ENCODE data around the gene NUBPL. TPM values are rescaled to one million over a fixed set of nuclear protein-coding genes. Genes with fewer than 3 reads are reported as not detected.
"Not testable (repeated sequence)": the region's sequence is repeated elsewhere in the genome, so short reads cannot be mapped to it uniquely, and the experiment has no call there.

The NUBPL gene
- total RNA-seq, 1 donor from 2014 or later = 12.5 TPM

DNA sequence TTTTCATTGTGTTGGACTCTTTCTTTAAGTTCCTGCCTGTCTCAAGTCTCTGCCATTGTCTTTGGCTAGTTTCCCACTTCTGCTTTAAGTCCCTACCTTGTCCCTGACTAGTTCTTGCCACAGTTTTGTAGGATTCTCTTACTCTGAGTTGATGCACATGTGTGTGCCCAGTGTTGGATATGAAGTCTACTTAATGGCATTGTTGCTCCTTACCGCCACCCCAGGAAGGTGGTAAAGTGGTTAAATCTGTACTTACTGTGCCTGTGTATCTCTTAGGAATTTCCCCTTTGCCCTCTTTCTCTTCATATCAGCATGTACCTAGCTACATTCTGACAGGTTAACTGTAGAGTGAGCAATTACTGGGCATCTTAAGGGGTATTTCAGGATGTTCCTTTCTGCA, 227.1 kb downstream of the NUBPL start:
- no peaks in the 10 kb centered on the region for H3K4me1 Mint-ChIP-seq (ENCODE audit: low read depth, unreplicated experiment)
- H3K4me3 Mint-ChIP-seq (ENCODE audit: unreplicated experiment) = no peak overlapping the region
- DNase-seq = no peak
- H3K9me3 Mint-ChIP-seq (ENCODE audit: unreplicated experiment) = peaks cover 4% of the 10 kb centered on the region
- no peaks in the 10 kb centered on the region for H3K36me3 Mint-ChIP-seq (ENCODE audit: unreplicated experiment)
- TF ChIP-seq, protein P1, sequence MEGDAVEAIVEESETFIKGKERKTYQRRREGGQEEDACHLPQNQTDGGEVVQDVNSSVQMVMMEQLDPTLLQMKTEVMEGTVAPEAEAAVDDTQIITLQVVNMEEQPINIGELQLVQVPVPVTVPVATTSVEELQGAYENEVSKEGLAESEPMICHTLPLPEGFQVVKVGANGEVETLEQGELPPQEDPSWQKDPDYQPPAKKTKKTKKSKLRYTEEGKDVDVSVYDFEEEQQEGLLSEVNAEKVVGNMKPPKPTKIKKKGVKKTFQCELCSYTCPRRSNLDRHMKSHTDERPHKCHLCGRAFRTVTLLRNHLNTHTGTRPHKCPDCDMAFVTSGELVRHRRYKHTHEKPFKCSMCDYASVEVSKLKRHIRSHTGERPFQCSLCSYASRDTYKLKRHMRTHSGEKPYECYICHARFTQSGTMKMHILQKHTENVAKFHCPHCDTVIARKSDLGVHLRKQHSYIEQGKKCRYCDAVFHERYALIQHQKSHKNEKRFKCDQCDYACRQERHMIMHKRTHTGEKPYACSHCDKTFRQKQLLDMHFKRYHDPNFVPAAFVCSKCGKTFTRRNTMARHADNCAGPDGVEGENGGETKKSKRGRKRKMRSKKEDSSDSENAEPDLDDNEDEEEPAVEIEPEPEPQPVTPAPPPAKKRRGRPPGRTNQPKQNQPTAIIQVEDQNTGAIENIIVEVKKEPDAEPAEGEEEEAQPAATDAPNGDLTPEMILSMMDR (IDR thresholded peaks at IDR 0.05; ENCODE audit: partially characterized antibody, unreplicated experiment) = no peak
- H3K27me3 Mint-ChIP-seq (ENCODE audit: unreplicated experiment) = no peaks in the 10 kb centered on the region
- no peak overlapping the region for H3K27ac Mint-ChIP-seq (ENCODE audit: unreplicated experiment)

DNA sequence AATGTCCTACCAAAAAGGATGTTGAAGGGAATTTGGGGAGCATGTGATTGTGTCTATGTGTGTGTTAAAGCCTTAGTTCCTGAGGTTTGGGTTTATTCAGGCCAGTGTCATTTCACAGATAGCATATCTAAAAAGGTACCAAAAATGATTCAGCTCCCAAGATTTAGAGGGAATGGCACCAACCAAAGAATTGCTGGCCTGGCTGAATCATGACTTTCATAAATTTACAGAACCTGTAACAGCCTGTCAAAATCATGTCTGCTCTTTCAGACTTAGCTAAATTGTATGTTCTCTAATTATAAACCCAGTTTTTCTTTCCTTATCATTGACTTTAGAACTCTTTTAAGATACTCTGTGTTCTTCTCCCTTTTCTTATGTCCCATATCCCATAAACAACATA, 231.5 kb downstream of the NUBPL start:
- Mint-ChIP-seq H3K9me3 (ENCODE audit: unreplicated experiment) (no peaks in the 10 kb centered on the region), H3K36me3 (ENCODE audit: unreplicated experiment) (no peaks in the 10 kb centered on the region), H3K27ac (ENCODE audit: unreplicated experiment) (no peak overlapping the region), H3K4me1 (ENCODE audit: low read depth, unreplicated experiment) (no peaks in the 10 kb centered on the region), H3K27me3 (ENCODE audit: unreplicated experiment) (no peaks in the 10 kb centered on the region), H3K4me3 (ENCODE audit: unreplicated experiment) (no peak overlapping the region)
- TF ChIP-seq, protein P1 (IDR thresholded peaks at IDR 0.05; ENCODE audit: partially characterized antibody, unreplicated experiment) = no peak
- DNase-seq = no peak

DNA sequence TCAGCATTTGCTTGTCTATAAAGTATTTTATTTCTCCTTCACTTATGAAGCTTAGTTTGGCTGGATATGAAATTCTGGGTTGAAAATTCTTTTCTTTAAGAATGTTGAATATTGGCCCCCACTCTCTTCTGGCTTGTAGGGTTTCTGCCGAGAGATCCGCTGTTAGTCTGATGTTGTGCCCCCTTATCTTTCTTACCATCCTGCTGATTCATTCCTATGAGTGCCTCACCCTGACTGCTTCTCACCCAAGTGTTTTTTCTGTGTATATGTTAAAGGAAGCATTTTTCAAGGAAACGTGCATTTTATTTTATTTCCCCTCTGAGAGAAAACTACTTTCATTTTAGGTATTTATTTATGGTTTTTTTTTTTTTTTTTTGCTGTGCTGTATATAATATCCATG, 236.7 kb downstream of the NUBPL start:
- not testable (repeated sequence) for H3K4me3 Mint-ChIP-seq (ENCODE audit: unreplicated experiment); H3K27me3 Mint-ChIP-seq (ENCODE audit: unreplicated experiment); H3K36me3 Mint-ChIP-seq (ENCODE audit: unreplicated experiment); DNase-seq; H3K27ac Mint-ChIP-seq (ENCODE audit: unreplicated experiment); H3K4me1 Mint-ChIP-seq (ENCODE audit: low read depth, unreplicated experiment); H3K9me3 Mint-ChIP-seq (ENCODE audit: unreplicated experiment)

DNA sequence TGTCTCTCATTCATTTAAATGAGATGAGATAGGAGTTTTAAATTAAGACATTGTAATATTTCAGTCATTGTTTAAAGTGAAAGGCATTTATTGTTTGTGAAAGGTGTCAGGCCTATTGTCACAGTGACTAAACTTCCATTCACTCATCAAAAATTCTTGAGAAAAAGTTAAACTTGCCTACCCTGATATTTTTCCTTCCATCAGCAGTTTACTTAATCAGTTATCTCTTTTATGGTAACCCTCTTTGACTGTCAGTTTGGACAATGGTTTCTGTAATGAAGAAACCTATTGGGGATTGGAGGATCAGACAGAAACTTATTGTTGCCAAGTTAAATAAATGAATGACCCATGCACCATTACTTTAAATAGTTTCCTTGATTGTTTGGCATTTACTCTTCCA, 241.6 kb downstream of the NUBPL start:
- no peaks in the 10 kb centered on the region for H3K9me3 Mint-ChIP-seq (ENCODE audit: unreplicated experiment)

DNA sequence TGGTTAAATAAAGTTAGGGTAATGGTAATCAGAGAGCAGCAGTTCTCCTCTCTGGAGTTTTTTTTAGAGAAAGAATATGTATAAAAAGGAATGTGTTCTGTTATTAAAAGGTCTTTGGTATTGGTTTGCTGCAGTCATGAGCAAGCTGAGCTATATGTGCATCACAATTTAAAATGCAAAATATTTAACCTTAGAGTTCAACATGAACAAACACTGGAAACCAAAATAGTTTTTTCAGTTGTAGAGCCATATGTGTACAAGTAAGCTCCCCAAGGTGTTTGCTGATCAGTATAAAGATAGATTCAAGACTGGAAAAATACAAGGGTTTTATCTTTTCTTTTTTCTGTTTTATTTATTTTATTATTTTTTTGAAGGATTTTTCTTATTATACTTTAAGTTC, 245.0 kb downstream of the NUBPL start:
- peaks cover 3% of the 10 kb centered on the region for H3K36me3 Mint-ChIP-seq (ENCODE audit: unreplicated experiment)
- H3K27ac Mint-ChIP-seq (ENCODE audit: unreplicated experiment) = no peak overlapping the region
- H3K9me3 Mint-ChIP-seq (ENCODE audit: unreplicated experiment) = peaks cover 4% of the 10 kb centered on the region
- no peak overlapping the region for H3K4me3 Mint-ChIP-seq (ENCODE audit: unreplicated experiment)
- DNase-seq = no peak
- H3K4me1 Mint-ChIP-seq (ENCODE audit: low read depth, unreplicated experiment) = no peaks in the 10 kb centered on the region
- TF ChIP-seq, protein P1 (IDR thresholded peaks at IDR 0.05; ENCODE audit: partially characterized antibody, unreplicated experiment) = no peak
- H3K27me3 Mint-ChIP-seq (ENCODE audit: unreplicated experiment) = no peaks in the 10 kb centered on the region

More for the DNA sequence above, 241.6 kb downstream of the NUBPL start:
- H3K27ac Mint-ChIP-seq (ENCODE audit: unreplicated experiment) = no peak overlapping the region
- H3K36me3 Mint-ChIP-seq (ENCODE audit: unreplicated experiment) = no peaks in the 10 kb centered on the region
- no peaks in the 10 kb centered on the region for H3K27me3 Mint-ChIP-seq (ENCODE audit: unreplicated experiment)
- H3K4me3 Mint-ChIP-seq (ENCODE audit: unreplicated experiment) = no peak overlapping the region
- TF ChIP-seq, protein P1 (IDR thresholded peaks at IDR 0.05; ENCODE audit: partially characterized antibody, unreplicated experiment) = no peak
- no peak for DNase-seq
- H3K4me1 Mint-ChIP-seq (ENCODE audit: low read depth, unreplicated experiment) = no peaks in the 10 kb centered on the region

DNA sequence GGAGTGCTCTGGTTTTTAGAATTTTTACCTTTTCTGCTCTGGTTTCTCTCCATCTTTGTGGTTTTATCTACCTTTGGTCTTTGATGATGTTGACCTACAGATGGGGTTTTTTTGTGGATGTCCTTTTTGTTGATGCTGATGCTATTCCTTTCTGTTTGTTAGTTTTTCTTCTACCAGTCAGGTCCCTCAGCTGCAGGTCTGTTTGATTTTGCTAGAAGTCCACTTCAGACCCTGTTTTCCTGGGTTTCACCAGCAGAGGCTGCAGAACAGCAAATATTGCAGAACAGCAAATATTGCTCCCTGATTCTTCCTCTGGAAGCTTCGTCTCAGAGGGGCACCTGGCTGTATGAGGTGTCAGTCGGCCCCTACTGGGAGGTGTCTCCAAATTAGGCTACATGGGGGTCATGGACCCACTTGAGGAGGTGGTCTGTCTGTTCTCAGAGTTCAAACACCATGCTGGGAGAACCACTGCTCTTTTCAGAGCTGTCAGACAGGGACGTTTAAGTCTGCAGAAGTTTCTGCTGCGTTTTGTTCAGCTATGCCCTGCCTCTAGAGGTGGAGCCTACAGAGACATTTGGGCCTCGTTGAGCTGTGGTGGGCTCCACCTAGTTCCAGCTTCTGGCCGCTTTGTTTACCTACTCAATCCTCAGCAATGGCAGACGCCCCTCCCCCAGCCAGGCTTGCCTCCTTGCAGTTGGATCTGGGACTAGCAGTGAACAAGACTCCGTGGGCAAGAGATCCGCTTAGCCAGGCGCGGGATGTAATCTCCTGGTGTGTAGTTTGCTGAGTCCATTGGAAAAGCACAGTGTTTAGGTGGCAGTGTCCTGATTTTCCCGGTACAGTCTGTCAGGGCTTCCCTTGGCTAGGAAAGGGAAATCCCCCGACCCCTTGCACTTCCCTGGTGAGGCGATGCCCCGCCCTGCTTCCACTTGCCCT, 250.8 kb downstream of the NUBPL start:
- not testable (repeated sequence) for H3K27ac Mint-ChIP-seq (ENCODE audit: unreplicated experiment); H3K9me3 Mint-ChIP-seq (ENCODE audit: unreplicated experiment)

DNA sequence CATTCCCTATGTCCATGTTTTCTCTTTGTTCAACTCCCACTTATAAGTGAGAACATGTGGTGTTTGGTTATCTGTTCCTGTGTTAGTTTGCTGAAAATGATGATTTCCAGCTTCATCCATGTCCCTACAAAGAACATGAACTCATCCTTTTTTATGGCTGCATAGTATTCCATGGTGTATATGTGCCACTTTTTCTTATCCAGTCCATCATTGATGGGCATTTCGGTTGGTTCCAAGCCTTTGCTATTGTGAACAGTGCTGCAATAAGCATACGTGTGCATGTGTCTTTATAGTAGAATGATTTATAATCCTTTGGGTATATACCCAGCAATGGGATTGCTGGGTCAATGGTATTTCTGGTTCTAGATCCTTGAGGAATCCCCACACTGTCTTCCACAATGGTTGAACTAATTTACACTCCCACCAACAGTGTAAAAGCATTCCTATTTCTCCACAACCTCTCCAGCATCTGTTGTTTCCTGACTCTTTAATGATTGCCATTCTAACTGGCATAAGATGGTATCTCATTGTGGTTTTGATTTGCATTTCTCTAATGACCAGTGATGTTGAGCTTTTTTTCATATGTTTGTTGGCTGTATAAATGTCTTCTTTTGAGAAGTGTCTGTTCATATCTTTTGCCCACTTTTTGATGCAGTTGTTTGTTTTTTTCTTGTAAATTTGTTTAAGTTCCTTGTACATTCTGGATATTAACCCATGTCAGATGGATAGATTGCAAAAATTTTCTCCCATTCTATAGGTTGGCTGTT, 252.7 kb downstream of the NUBPL start:
- not testable (repeated sequence) for H3K4me3 Mint-ChIP-seq (ENCODE audit: unreplicated experiment); H3K27ac Mint-ChIP-seq (ENCODE audit: unreplicated experiment); H3K9me3 Mint-ChIP-seq (ENCODE audit: unreplicated experiment); H3K4me1 Mint-ChIP-seq (ENCODE audit: low read depth, unreplicated experiment); DNase-seq; H3K27me3 Mint-ChIP-seq (ENCODE audit: unreplicated experiment)
- H3K36me3 Mint-ChIP-seq (ENCODE audit: unreplicated experiment) = peaks cover 12% of the 10 kb centered on the region

More for the DNA sequence above, 250.8 kb downstream of the NUBPL start:
- H3K4me1 Mint-ChIP-seq (ENCODE audit: low read depth, unreplicated experiment); H3K27me3 Mint-ChIP-seq (ENCODE audit: unreplicated experiment); DNase-seq; H3K4me3 Mint-ChIP-seq (ENCODE audit: unreplicated experiment): not testable (repeated sequence)
- H3K36me3 Mint-ChIP-seq (ENCODE audit: unreplicated experiment) = peaks cover 12% of the 10 kb centered on the region

Measured in glutamatergic neuron (in vitro differentiated cells).